HG03575 (cell line): ENCODE measurements around the gene MROH8.
"Not testable (repeated sequence)": the region's sequence is repeated elsewhere in the genome, so short reads cannot be mapped to it uniquely, and the experiment has no call there.

Experiments
- ATAC-seq: cut with Tn5 transposase; IDR thresholded peaks from one replicate; pipeline ENCODE4 v1.9.1; 2021; ENCODE audit not compliant: unreplicated experiment, insufficient number of reproducible peaks, low FRiP score; ENCODE audit errors: extremely low read depth

MROH8 gene

GRCh38 chr20:37111926-37112455 lies 67.4 kb downstream of the MROH8 start:
- ATAC-seq, result no peak

- no peak for ATAC-seq
Observed at GRCh38 chr20:37108676-37109075, 70.7 kb downstream of the MROH8 start.

GRCh38 chr20:37102571-37102970 lies 76.8 kb downstream of the MROH8 start:
- ATAC-seq, result no peak

GRCh38 chr20:37096415-37097041 lies 82.8 kb downstream of the MROH8 start:
- ATAC-seq, result no peak

- no peak for ATAC-seq
Observed at GRCh38 chr20:37095599-37096414, 83.5 kb downstream of the MROH8 start, which contains the start of gene RBL1. TSS of gene RBL1 (minus strand) at chr20:37095997. CDS start at chr20:37095928, 69 bp downstream.

- no peak for ATAC-seq
Observed at GRCh38 chr20:37095108-37095598, 84.2 kb downstream of the MROH8 start.

GRCh38 chr20:37090407-37090806 lies 88.9 kb downstream of the MROH8 start:
- ATAC-seq, result no peak

- no peak for ATAC-seq
Observed at GRCh38 chr20:37081717-37082289, 97.5 kb downstream of the MROH8 start.

GRCh38 chr20:37077009-37077408 lies 102.3 kb downstream of the MROH8 start:
- no peak for ATAC-seq

GRCh38 chr20:37075932-37076685 lies 103.2 kb downstream of the MROH8 start:
- ATAC-seq, result no peak

GRCh38 chr20:37072293-37073196 lies 106.8 kb downstream of the MROH8 start:
- ATAC-seq, result no peak

- no peak for ATAC-seq
Observed at GRCh38 chr20:37071481-37071911, 107.9 kb downstream of the MROH8 start.

GRCh38 chr20:37069563-37069962 lies 109.8 kb downstream of the MROH8 start:
- not testable (repeated sequence) for ATAC-seq

- no peak for ATAC-seq
Observed at GRCh38 chr20:37066168-37066567, 113.2 kb downstream of the MROH8 start.

GRCh38 chr20:37055276-37055675 lies 124.1 kb downstream of the MROH8 start:
- ATAC-seq, result no peak

- ATAC-seq, result no peak
Observed at GRCh38 chr20:37053230-37053950, 126.0 kb downstream of the MROH8 start.
